Activated CD8-positive, alpha-beta T cell treated with anti-CD3 and anti-CD28 coated beads for 36 hours (primary cell): ENCODE measurements around the gene RNU5D-1. TPM values are rescaled to one million over a fixed set of nuclear protein-coding genes. Genes with fewer than 3 reads are reported as not detected.
"Not testable (repeated sequence)": the region's sequence is repeated elsewhere in the genome, so short reads cannot be mapped to it uniquely, and the experiment has no call there.

Experiments used
- ATAC-seq: fragments of 200-7000 bp; cut with Tn5 transposase; one replicate; pipeline ENCODE4 v1.10.0; 2021; ENCODE audit warnings: mild to moderate bottlenecking, moderate library complexity
- CTCF ChIA-PET: fragments of 350-600 bp; sonication (Branson Sonifier 250); formaldehyde crosslinking; loops from one replicate; lab custom pipeline; 2021; ENCODE audit warnings: antibody characterized with exemption; lab: Charles Lee
- POLR2A ChIA-PET: fragments of 350-600 bp; sonication (Branson Sonifier 250); formaldehyde crosslinking; loops from one replicate; lab custom pipeline; 2021; ENCODE audit warnings: antibody characterized with exemption; lab: Charles Lee
- DNase-seq: peaks from one replicate; pipeline ENCODE4 v3.0.0-alpha.2; 2020
- H3K27ac Mint-ChIP-seq: one replicate; pipeline ENCODE4 v1.8.0; 2021; ENCODE audit warnings: mild to moderate bottlenecking, mixed read lengths
- H3K27me3 Mint-ChIP-seq: one replicate; pipeline ENCODE4 v1.8.0; 2021; ENCODE audit warnings: mixed read lengths
- H3K36me3 Mint-ChIP-seq: one replicate; pipeline ENCODE4 v1.8.0; 2021; ENCODE audit warnings: low read depth, mixed read lengths
- H3K4me1 Mint-ChIP-seq: one replicate; pipeline ENCODE4 v1.8.0; 2021; ENCODE audit warnings: low read depth, mixed read lengths
- H3K4me3 Mint-ChIP-seq: one replicate; pipeline ENCODE4 v1.8.0; 2021; ENCODE audit warnings: mild to moderate bottlenecking, moderate library complexity, mixed read lengths
- H3K9me3 Mint-ChIP-seq: one replicate; pipeline ENCODE4 v1.8.0; 2021; ENCODE audit warnings: mixed read lengths
- intact Hi-C: fragments of 100-400 bp; cut with micrococcal nuclease; formaldehyde crosslinking; loops from one replicate; pipeline ENCODE4 v1.10.0; 2022
- total RNA-seq, 2 experiments: library from RNA; stranded (reverse); gene quantifications; one replicate each; pipeline ENCODE4 v1.2.3, GENCODE V29; 2021
- TF ChIP-seq, protein P1 (sequence below): fragments of 200-600 bp; IDR thresholded peaks from one replicate; pipeline ENCODE4 v1.8.0; 2022; ENCODE audit warnings: antibody characterized with exemption, mild to moderate bottlenecking

The RNU5D-1 gene
- total RNA-seq, 2 experiments from 2014 or later, result not detected

DNA sequence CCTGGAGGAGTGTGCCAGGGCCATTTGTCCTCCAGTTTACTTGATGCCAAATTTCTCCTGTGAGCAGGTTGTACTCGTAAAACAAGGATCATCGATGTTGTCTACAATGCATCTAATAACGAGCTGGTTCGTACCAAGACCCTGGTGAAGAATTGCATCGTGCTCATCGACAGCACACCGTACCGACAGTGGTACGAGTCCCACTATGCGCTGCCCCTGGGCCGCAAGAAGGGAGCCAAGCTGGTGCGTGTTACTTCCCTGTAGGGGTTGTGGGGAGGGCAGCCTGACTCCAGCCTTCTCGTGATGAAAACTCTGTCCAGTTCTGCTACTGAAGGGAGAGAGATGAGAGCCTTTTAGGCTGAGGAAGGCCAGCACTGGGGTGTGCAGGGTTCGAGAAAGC lies 46.6 kb upstream of the RNU5D-1 start:
- TF ChIP-seq, protein P1, sequence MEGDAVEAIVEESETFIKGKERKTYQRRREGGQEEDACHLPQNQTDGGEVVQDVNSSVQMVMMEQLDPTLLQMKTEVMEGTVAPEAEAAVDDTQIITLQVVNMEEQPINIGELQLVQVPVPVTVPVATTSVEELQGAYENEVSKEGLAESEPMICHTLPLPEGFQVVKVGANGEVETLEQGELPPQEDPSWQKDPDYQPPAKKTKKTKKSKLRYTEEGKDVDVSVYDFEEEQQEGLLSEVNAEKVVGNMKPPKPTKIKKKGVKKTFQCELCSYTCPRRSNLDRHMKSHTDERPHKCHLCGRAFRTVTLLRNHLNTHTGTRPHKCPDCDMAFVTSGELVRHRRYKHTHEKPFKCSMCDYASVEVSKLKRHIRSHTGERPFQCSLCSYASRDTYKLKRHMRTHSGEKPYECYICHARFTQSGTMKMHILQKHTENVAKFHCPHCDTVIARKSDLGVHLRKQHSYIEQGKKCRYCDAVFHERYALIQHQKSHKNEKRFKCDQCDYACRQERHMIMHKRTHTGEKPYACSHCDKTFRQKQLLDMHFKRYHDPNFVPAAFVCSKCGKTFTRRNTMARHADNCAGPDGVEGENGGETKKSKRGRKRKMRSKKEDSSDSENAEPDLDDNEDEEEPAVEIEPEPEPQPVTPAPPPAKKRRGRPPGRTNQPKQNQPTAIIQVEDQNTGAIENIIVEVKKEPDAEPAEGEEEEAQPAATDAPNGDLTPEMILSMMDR, result no peak
- Mint-ChIP-seq H3K36me3 (peaks cover 73% of the 10 kb centered on the region), H3K4me3 (peak overlapping the region; percentile 91), H3K27ac (peak overlapping the region; percentile 96), H3K27me3 (no peaks in the 10 kb centered on the region), H3K4me1 (peaks cover 42% of the 10 kb centered on the region), H3K9me3 (no peaks in the 10 kb centered on the region)
- POLR2A ChIA-PET, result interaction anchor here (1.0 to 10.7 kb wide), 10 partner anchors 10 to 54 kb away, joined by 3 to 181 read pairs (median 89); partner anchors contain the start of genes BEST4, BTBD19, DYNLT4 and PLK3
- CTCF ChIA-PET, result interaction anchor here (1.7 kb wide), 1 partner anchor 47 kb away, joined by 4 read pairs; the partner anchor contains the start of gene RNU5D-1
- no peak for DNase-seq
- no peak for ATAC-seq
- intact Hi-C loops, result loop anchor here (5.0 kb wide), 1 partner anchor 45 kb away; the partner anchor contains the start of gene RNU5D-1

DNA sequence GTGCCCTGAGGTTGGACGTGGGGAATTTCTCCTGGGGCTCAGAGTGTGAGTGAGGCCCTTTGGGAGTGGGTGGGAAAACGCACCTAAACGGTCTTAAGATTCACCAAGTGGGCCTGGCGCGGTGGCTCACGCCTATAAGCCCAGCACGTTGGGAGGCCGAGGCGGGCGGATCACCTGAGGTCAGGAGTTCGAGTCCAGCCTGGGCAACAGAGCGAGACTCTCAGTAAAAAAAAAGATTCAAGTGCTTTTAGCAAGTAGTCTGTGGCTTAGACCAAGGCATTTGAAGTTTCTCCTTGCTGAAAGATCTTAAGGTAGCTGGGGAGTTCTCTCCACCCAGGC lies 45.7 kb upstream of the RNU5D-1 start:
- ChIA-PET POLR2A (interaction anchor here (0.9 to 10.7 kb wide), 14 partner anchors 10 to 234 kb away, joined by 3 to 181 read pairs (median 38); partner anchors contain the start of genes BEST4, BTBD19, DYNLT4 and HECTD3), CTCF (interaction anchor here (1.0 to 3.0 kb wide), 5 partner anchors 8 to 127 kb away, joined by 3 to 28 read pairs (median 7); partner anchors contain the start of gene RNU5D-1)
- TF ChIP-seq, protein P1, result no peak
- DNase-seq (no peak), ATAC-seq (no peak)
- Mint-ChIP-seq H3K4me3 (peak overlapping the region; percentile 91), H3K9me3 (no peaks in the 10 kb centered on the region), H3K27ac (peak overlapping the region; percentile 96), H3K27me3 (no peaks in the 10 kb centered on the region), H3K36me3 (peaks cover 66% of the 10 kb centered on the region), H3K4me1 (peaks cover 39% of the 10 kb centered on the region)
- intact Hi-C loops, result loop anchor here (5.0 kb wide), 1 partner anchor 44 kb away; the partner anchor contains the start of gene RNU5D-1

DNA sequence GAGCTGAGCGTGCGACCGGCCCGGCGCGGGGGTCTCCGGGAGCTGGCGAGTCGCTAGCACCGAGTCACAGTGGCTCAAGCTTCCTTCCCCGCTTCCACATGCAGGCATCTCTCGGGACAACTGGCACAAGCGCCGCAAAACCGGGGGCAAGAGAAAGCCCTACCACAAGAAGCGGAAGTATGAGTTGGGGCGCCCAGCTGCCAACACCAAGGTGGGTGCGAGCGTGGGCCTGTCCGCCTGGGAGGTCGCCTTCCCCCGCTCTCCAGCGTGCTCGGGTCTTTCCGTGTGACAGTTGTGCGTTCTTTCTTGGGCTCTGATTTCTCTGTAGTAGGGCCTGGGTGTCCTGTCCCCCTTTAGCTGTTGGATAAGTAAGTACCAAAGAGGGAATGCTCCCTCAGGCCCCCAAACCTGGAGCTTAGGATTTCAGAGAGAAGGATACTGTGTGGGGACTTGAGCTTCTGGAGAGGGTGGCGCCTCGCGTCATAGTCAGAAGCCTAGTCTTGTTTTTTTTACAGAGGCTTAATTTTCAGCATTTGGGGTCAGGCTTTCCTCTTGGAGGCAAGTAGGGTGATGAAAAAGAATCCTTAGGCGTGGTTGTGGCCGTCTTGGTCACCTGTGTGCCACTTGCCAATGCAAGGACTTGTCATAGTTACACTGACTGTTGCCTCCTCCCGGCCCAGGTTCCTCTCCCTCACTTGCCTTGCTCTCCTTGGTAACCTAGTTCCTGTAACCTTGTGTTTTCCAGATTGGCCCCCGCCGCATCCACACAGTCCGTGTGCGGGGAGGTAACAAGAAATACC lies 45.2 kb upstream of the RNU5D-1 start:
- TF ChIP-seq, protein P1, result no peak
- DNase-seq (peak; percentile 52), ATAC-seq (peak; percentile 17)
- no peaks in the 10 kb centered on the region for H3K9me3 Mint-ChIP-seq
- ChIA-PET POLR2A (interaction anchor here (0.6 to 10.7 kb wide), 26 partner anchors 10 to 735 kb away, joined by 3 to 181 read pairs (median 8); partner anchors contain the start of genes BEST4, BTBD19, DYNLT4 and HECTD3), CTCF (interaction anchor here (0.7 to 3.0 kb wide), 9 partner anchors 9 to 128 kb away, joined by 3 to 28 read pairs (median 4); partner anchors contain the start of genes PLK3 and RNU5D-1)
- peaks cover 38% of the 10 kb centered on the region for H3K4me1 Mint-ChIP-seq
- peaks cover 61% of the 10 kb centered on the region for H3K36me3 Mint-ChIP-seq
- H3K27ac Mint-ChIP-seq, result peak overlapping the region; percentile 96
- H3K4me3 Mint-ChIP-seq, result peak overlapping the region; percentile 91
- H3K27me3 Mint-ChIP-seq, result no peaks in the 10 kb centered on the region
- intact Hi-C loops, result loop anchor here (5.0 kb wide), 1 partner anchor 44 kb away; the partner anchor contains the start of gene RNU5D-1

DNA sequence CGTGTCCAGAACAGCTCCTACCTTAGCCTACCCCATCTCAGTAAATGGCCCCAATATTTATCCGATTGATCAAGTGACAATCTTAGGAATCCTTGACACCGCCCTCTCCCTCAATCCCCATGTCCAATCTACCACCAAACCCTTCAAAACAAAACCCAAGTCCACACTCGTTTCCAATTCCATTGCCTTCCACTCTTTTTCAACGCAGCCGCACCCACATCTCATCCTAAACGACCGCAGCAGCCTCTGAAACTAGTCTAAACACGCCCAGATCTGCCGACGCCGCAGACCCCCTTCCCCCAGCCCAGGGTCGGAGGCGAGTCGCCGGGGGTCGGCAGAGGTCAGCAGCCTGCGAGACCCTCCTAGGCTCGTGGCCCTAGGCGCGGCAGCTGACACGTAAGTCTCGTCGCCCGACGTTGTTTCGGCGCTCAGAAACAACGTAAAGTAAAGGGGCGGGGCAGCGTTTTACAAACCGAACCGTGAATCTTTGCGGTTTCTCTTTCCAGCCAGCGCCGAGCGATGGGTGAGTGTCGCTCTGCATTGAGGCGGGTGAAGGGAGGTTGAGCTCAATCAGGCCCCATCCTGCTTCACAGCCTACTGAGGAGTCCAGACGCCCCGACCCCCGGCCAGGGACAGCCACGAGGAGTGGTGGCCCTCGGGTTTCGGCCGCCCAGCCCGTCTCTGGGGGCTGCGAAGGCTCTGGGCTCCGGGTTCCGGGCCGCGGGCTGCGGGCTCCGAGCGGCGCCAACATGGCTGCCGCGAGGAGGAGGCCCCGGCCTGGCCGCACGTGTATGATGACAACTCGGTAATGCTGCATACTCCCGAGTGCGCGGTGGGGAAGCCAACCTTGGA lies 44.3 kb upstream of the RNU5D-1 start, which contains the start of gene RPS8:
Gene RPS8, plus strand, starts transcription at position 463 of the 852 bp plus-strand sequence. Its CDS starts 57 bp downstream, at position 520.
- peaks cover 52% of the 10 kb centered on the region for H3K36me3 Mint-ChIP-seq
- H3K27me3 Mint-ChIP-seq, result no peaks in the 10 kb centered on the region
- POLR2A ChIA-PET, result interaction anchor here (0.6 to 10.7 kb wide), 29 partner anchors 9 to 736 kb away, joined by 3 to 181 read pairs (median 8); partner anchors contain the start of genes BEST4, BTBD19, DYNLT4 and HECTD3
- CTCF ChIA-PET, result interaction anchor here (0.7 to 3.0 kb wide), 11 partner anchors 8 to 129 kb away, joined by 3 to 28 read pairs (median 4); partner anchors contain the start of genes PLK3 and RNU5D-1
- intact Hi-C loops, result loop anchor here (5.0 kb wide), 1 partner anchor 43 kb away; the partner anchor contains the start of gene RNU5D-1
- H3K4me3 Mint-ChIP-seq, result peak within 1 kb of the TSS; percentile 91
- ATAC-seq (peak; percentile 79), DNase-seq (peak; percentile 95)
- H3K27ac Mint-ChIP-seq, result peak within 1 kb of the TSS; percentile 96
- no peaks in the 10 kb centered on the region for H3K9me3 Mint-ChIP-seq
- TF ChIP-seq, protein P1, result no peak
- H3K4me1 Mint-ChIP-seq, result peaks cover 35% of the 10 kb centered on the region

DNA sequence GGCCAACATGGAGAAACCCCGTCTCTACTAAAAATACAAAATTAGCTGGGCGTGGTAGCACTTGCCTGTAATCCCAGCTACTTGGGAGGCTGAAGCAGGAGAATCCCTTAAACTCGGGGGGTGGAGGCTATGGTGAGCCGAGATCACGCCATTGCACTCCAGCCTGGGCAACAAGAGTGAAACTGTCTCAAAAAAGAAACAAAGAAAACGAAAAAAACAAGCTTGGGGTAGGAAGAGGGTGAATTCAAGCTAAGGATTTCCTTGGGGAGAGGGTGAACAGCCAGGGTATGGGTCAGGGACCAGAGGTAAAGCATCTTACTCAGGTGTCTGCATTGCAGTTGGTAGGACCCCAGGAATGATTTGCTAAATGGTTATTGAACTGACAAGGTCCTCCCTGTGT lies 35.5 kb upstream of the RNU5D-1 start:
- ATAC-seq, intact Hi-C loops, H3K9me3 Mint-ChIP-seq, H3K4me1 Mint-ChIP-seq, DNase-seq, H3K4me3 Mint-ChIP-seq, H3K27ac Mint-ChIP-seq, H3K27me3 Mint-ChIP-seq: not testable (repeated sequence)
- POLR2A ChIA-PET, result interaction anchor here (0.6 to 3.9 kb wide), 13 partner anchors 8 to 1296 kb away, joined by 3 to 39 read pairs (median 6); partner anchors contain the start of genes KIF2C and RPS8
- CTCF ChIA-PET, result interaction anchor here (1.4 to 3.1 kb wide), 3 partner anchors 9 to 36 kb away, joined by 5 to 10 read pairs (median 5); partner anchors contain the start of genes RNU5D-1 and RPS8
- H3K36me3 Mint-ChIP-seq, result peaks cover 42% of the 10 kb centered on the region
